Stomach (tissue), 9 donors: Measurements from ENCODE around the gene RAD54L. TPM values are rescaled to one million over a fixed set of nuclear protein-coding genes. Genes with fewer than 3 reads are reported as not detected.
"Not testable (repeated sequence)": the region's sequence is repeated elsewhere in the genome, so short reads cannot be mapped to it uniquely, and the experiment has no call there.

Experiments used
- DNase-seq, 2 donors: peaks; one replicate each; pipeline versions ENCODE4 v3.0.0 to v3.0.0-alpha.2; 2013 to 2019
- H3K27ac ChIP-seq, 5 donors: fragments of 200-600 bp in 4 of 5; sonication (generic) in 4 of 5; one replicate each; pipeline ENCODE4 v1.5.1; 2013 to 2019; ENCODE audit warnings: mild to moderate bottlenecking in 1 of 5, moderate library complexity in 1 of 5
- H3K27me3 ChIP-seq, 3 donors: fragments of 200-600 bp; sonication (generic); one replicate each; pipeline ENCODE4 v1.5.1; 2017 to 2019; ENCODE audit warnings: mixed run types in 1 of 3
- H3K36me3 ChIP-seq, 4 donors: fragments of 200-600 bp; sonication (generic); 1 replicate in 3 of 4; 2 replicates in 1 of 4; pipeline ENCODE4 v1.5.1; 2016 to 2019
- H3K4me1 ChIP-seq, 4 donors: fragments of 200-600 bp; sonication (generic); one replicate each; pipeline ENCODE4 v1.5.1; 2016 to 2019
- H3K4me3 ChIP-seq, 4 donors: fragments of 200-600 bp; sonication (generic) in 3 of 4; one replicate each; pipeline ENCODE4 v1.5.1; 2016 to 2019; ENCODE audit warnings: mild to moderate bottlenecking in 1 of 4
- H3K9me3 ChIP-seq, 4 donors: fragments of 200-600 bp; sonication (generic); one replicate each; pipeline ENCODE4 v1.5.1; 2016 to 2019
- CTCF ChIP-seq, 7 experiments: fragments of 450-650 bp in 4 of 7; fragments of 200-600 bp in 3 of 7; sonication (generic) in 3 of 7; IDR thresholded peaks; one replicate each; pipeline ENCODE4 v1.5.1; 2016 to 2019; ENCODE audit warnings: antibody characterized with exemption in 7 of 7, control low read depth in 2 of 7, mild to moderate bottlenecking in 1 of 7
- EP300 ChIP-seq: sonication (generic); formaldehyde crosslinking; IDR thresholded peaks from one replicate; pipeline ENCODE4 v1.6.1; 2017; ENCODE audit warnings: antibody characterized with exemption
- POLR2A ChIP-seq, 4 donors: fragments of 450-650 bp; IDR thresholded peaks; one replicate each; pipeline ENCODE4 v1.6.1; 2016; ENCODE audit warnings: antibody characterized with exemption in 4 of 4, control low read depth in 2 of 4, mild to moderate bottlenecking in 1 of 4, moderate library complexity in 1 of 4
- POLR2AphosphoS5 ChIP-seq, 3 donors: sonication (generic); formaldehyde crosslinking; IDR thresholded peaks; one replicate each; pipeline ENCODE4 v1.6.1; 2016; ENCODE audit warnings: antibody characterized with exemption in 3 of 3
- WGBS, 5 donors: extraction: QIAGEN DNeasy Blood & Tissue Kit in 3 of 5; methylation state at CpG; one replicate each; pipeline versions ENCODE4 v1.1.5 to v1.1.7; 2013 to 2018; 5-methylcytosine and 5-hydroxymethylcytosine counted together
- intact Hi-C: fragments of 100-400 bp; cut with DNase I; formaldehyde crosslinking; loops from one replicate; pipeline ENCODE4 v1.15.1; 2023; ENCODE audit warnings: low total_unique reads
- polyA plus RNA-seq, 3 donors: library from polyadenylated mRNA; stranded (reverse); fragments of 200-250 nt; gene quantifications; one replicate each; pipeline ENCODE4 v1.2.3, GENCODE V29; 2013
- total RNA-seq, 5 donors: library from RNA; depleted of rRNA; stranded (reverse); fragments of >200 nt; gene quantifications; one replicate each; pipeline versions ENCODE4 v1.1.0 to v1.2.3, GENCODE V29; 2014 to 2016
- donor health status: healthy with polysubstance abuse.
- donor health status: Bipolar disorder and iron deficiency.
- donor health status: healthy.

The RAD54L gene
- total and polyA plus RNA-seq, 8 donors = 0.45 to 99.6 (median 3.5) TPM

- intact Hi-C loops = no loop called here
- H3K36me3 ChIP-seq = peaks cover 0 to 10% (median 3%) of the 10 kb centered on the region in 4 donors
- DNase-seq = peak; percentile 83 to 93
- no peak overlapping the region for H3K4me3 ChIP-seq
- H3K4me1 ChIP-seq = peaks cover 0 to 10% (median 5%) of the 10 kb centered on the region in 4 donors
- no peak overlapping the region for H3K27ac ChIP-seq
- no peaks in the 10 kb centered on the region for H3K27me3 ChIP-seq
- no peak for TF ChIP-seq EP300
- TF ChIP-seq CTCF (IDR thresholded peaks at IDR 0.05) = peak in 5 of 7 experiments; percentile 82 to 94 (median 91)
- TF ChIP-seq POLR2AphosphoS5 (IDR thresholded peaks at IDR 0.05) = no peak
- WGBS, 5 donors = 9 to 17% (median 13%) methylated on average over 6 of the region's 6 CpGs
- H3K9me3 ChIP-seq = no peaks in the 10 kb centered on the region
Measured at GRCh38 chr1:46223472-46223943, 24.1 kb upstream of the RAD54L start.

GRCh38 chr1:46224966-46225365, 22.6 kb upstream of the RAD54L start:
- Histone ChIP-seq H3K27ac (no peak overlapping the region), H3K9me3 (no peaks in the 10 kb centered on the region), H3K4me3 (no peak overlapping the region), H3K4me1 (peaks cover 0 to 10% (median 5%) of the 10 kb centered on the region in 4 donors), H3K27me3 (no peaks in the 10 kb centered on the region), H3K36me3 (peaks cover 0 to 4% (median 2%) of the 10 kb centered on the region in 4 donors)
- TF ChIP-seq POLR2A (IDR thresholded peaks at IDR 0.05) (no peak), CTCF (IDR thresholded peaks at IDR 0.05) (no peak), POLR2AphosphoS5 (IDR thresholded peaks at IDR 0.05) (no peak), EP300 (no peak)
- DNase-seq = no peak
- intact Hi-C loops = no loop called here
- whole genome bisulfite sequencing, 5 donors = 83 to 91% (median 88%) methylated on average over 3 to 4 of the region's 4 CpGs

GRCh38 chr1:46231231-46231630, 16.3 kb upstream of the RAD54L start:
- H3K4me3 ChIP-seq, H3K9me3 ChIP-seq, H3K36me3 ChIP-seq, DNase-seq, H3K27ac ChIP-seq, H3K4me1 ChIP-seq, intact Hi-C loops, H3K27me3 ChIP-seq: not testable (repeated sequence)
- WGBS, 5 donors = 89 to 98% (median 98%) methylated on average over 3 of the region's 3 CpGs

GRCh38 chr1:46236882-46237281, 10.7 kb upstream of the RAD54L start:
- no peak for DNase-seq
- Histone ChIP-seq H3K9me3 (peaks cover 0 to 13% (median 8%) of the 10 kb centered on the region in 4 donors), H3K36me3 (no peaks in the 10 kb centered on the region), H3K27me3 (no peaks in the 10 kb centered on the region), H3K4me3 (no peak overlapping the region), H3K27ac (no peak overlapping the region), H3K4me1 (no peaks in the 10 kb centered on the region)
- WGBS, 5 donors = 91 to 96% (median 92%) methylated on average over 4 of the region's 4 CpGs
- TF ChIP-seq CTCF (IDR thresholded peaks at IDR 0.05) (no peak), POLR2AphosphoS5 (IDR thresholded peaks at IDR 0.05) (no peak), POLR2A (IDR thresholded peaks at IDR 0.05) (no peak), EP300 (no peak)
- intact Hi-C loops = no loop called here

GRCh38 chr1:46238865-46239264, 8.7 kb upstream of the RAD54L start:
- H3K9me3 ChIP-seq = peaks cover 0 to 13% (median 8%) of the 10 kb centered on the region in 4 donors
- H3K27ac ChIP-seq, H3K27me3 ChIP-seq, H3K36me3 ChIP-seq, intact Hi-C loops, H3K4me1 ChIP-seq, DNase-seq, H3K4me3 ChIP-seq: not testable (repeated sequence)
- 67 to 78% (median 74%) methylated on average over 1 of the region's 1 CpG for WGBS, 5 donors

- H3K27me3 ChIP-seq, H3K9me3 ChIP-seq, intact Hi-C loops, H3K27ac ChIP-seq, H3K4me3 ChIP-seq, H3K4me1 ChIP-seq, H3K36me3 ChIP-seq, DNase-seq: not testable (repeated sequence)
- WGBS, 5 donors = 73 to 87% (median 86%) methylated on average over 3 to 11 of the region's 38 CpGs; no CpG with 5 or more reads in 2 of the 5 donors
Measured at GRCh38 chr1:46241733-46242132, 5.8 kb upstream of the RAD54L start.
